ENCODE results near the gene GNG7.

- TF ChIP-seq, protein P1, sequence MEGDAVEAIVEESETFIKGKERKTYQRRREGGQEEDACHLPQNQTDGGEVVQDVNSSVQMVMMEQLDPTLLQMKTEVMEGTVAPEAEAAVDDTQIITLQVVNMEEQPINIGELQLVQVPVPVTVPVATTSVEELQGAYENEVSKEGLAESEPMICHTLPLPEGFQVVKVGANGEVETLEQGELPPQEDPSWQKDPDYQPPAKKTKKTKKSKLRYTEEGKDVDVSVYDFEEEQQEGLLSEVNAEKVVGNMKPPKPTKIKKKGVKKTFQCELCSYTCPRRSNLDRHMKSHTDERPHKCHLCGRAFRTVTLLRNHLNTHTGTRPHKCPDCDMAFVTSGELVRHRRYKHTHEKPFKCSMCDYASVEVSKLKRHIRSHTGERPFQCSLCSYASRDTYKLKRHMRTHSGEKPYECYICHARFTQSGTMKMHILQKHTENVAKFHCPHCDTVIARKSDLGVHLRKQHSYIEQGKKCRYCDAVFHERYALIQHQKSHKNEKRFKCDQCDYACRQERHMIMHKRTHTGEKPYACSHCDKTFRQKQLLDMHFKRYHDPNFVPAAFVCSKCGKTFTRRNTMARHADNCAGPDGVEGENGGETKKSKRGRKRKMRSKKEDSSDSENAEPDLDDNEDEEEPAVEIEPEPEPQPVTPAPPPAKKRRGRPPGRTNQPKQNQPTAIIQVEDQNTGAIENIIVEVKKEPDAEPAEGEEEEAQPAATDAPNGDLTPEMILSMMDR (IDR thresholded peaks at IDR 0.05; ENCODE audit: extremely low read depth in 1 of 2, insufficient read depth in 1 of 2, low read depth in 1 of 2, low read length in 2 of 2), result no peak
- TF ChIP-seq POLR2AphosphoS5 (IDR thresholded peaks at IDR 0.05; ENCODE audit: insufficient read depth, low read depth, low read length), result no peak
- no peak for TF ChIP-seq POLR2A (IDR thresholded peaks at IDR 0.05; ENCODE audit: low read depth, low read length)
- TF ChIP-seq EZH2 (IDR thresholded peaks at IDR 0.05; ENCODE audit: borderline replicate concordance, low read depth, low read length, severe bottlenecking), result no peak
- no peak for TF ChIP-seq FOS (IDR thresholded peaks at IDR 0.05; ENCODE audit: borderline replicate concordance, insufficient read depth, low read length)
- TF ChIP-seq JUN (IDR thresholded peaks at IDR 0.05; ENCODE audit: borderline replicate concordance, insufficient read depth, insufficient read length, low read depth), result no peak
- no peak for TF ChIP-seq MYC (IDR thresholded peaks at IDR 0.05; ENCODE audit: low read depth, low read length)
- TF ChIP-seq MAX (IDR thresholded peaks at IDR 0.05; ENCODE audit: insufficient read depth, insufficient read length), result no peak
- TF ChIP-seq GATA2 (IDR thresholded peaks at IDR 0.05; ENCODE audit: insufficient read depth, insufficient read length, low read depth, low read length), result no peak
These were observed 32.3 kb downstream of the GNG7 start for GRCh38 chr19:2670217-2670616.

Measured in endothelial cell of umbilical vein (primary cell).